Ovary (tissue), 9 donors: ENCODE results near the gene SELENOF. TPM values are rescaled to one million over a fixed set of nuclear protein-coding genes. Genes with fewer than 3 reads are reported as not detected.

ENCODE experiments used
- DNase-seq, 5 donors: peaks; one replicate each; pipeline ENCODE4 v3.0.0-alpha.2; 2019 to 2020
- H3K27ac ChIP-seq, 2 donors: fragments of 200-600 bp; one replicate each; pipeline versions ENCODE4 v1.5.1 to v1.8.0; 2019 to 2022
- H3K27me3 ChIP-seq: fragments of 200-600 bp; one replicate; pipeline ENCODE4 v1.8.0; 2022
- H3K36me3 ChIP-seq: fragments of 200-600 bp; sonication (generic); one replicate; pipeline ENCODE4 v1.5.1; 2019
- H3K4me1 ChIP-seq: one replicate; pipeline ENCODE4 v1.8.1; 2013; ENCODE audit warnings: mild to moderate bottlenecking, moderate library complexity; ENCODE audit not compliant: insufficient read depth
- H3K4me3 ChIP-seq: fragments of 200-600 bp; sonication (generic); one replicate; pipeline ENCODE4 v1.5.1; 2017
- H3K9me3 ChIP-seq, 2 donors: fragments of 200-600 bp in 1 of 2; sonication (generic) in 1 of 2; one replicate each; pipeline versions ENCODE4 v1.5.1 to v1.8.1; 2013 to 2019; ENCODE audit warnings: mild to moderate bottlenecking in 1 of 2, moderate library complexity in 1 of 2
- EP300 ChIP-seq: sonication (generic); formaldehyde crosslinking; IDR thresholded peaks from one replicate; pipeline ENCODE4 v1.6.1; 2017; ENCODE audit warnings: antibody characterized with exemption
- POLR2A ChIP-seq: fragments of 450-650 bp; IDR thresholded peaks from one replicate; pipeline ENCODE4 v1.6.1; 2017; ENCODE audit warnings: antibody characterized with exemption, mild to moderate bottlenecking, moderate library complexity
- WGBS, 3 donors: extraction: QIAGEN DNeasy Blood & Tissue Kit in 1 of 3; methylation state at CpG; one replicate each; pipeline versions ENCODE4 v1.1.5 to v1.1.7; 2013 to 2017; 5-methylcytosine and 5-hydroxymethylcytosine counted together
- intact Hi-C, 4 donors: fragments of 100-400 bp; cut with DNase I; formaldehyde crosslinking; loops; one replicate each; pipeline versions ENCODE4 v1.11.0 to v1.15.1; 2022 to 2023
- polyA plus RNA-seq, 2 donors: library from polyadenylated mRNA; stranded (reverse); fragments of 200-250 nt in 1 of 2; fragments of 350-450 nt in 1 of 2; fragmentation: Illumina TruSeq in 1 of 2; extraction: RNeasy Lipid Tissue Mini Kit (QIAGEN cat#74804) in 1 of 2; gene quantifications; one replicate each; pipeline ENCODE4 v1.2.3, GENCODE V29; 2013 to 2014
- total RNA-seq, 7 donors: library from RNA; depleted of rRNA in 2 of 7; stranded (reverse); fragments of >200 nt in 2 of 7; fragmentation: NEBNext Ultra II Directional in 3 of 7; extraction: Animal tissue kit (Norgen Biotek cat#: 25700) in 3 of 7; gene quantifications; one replicate each; pipeline versions ENCODE4 v1.1.0 to v1.2.4, GENCODE V29; 2016 to 2023
- TF ChIP-seq, protein P1 (sequence below), 3 donors: fragments of 450-650 bp in 2 of 3; fragments of 200-600 bp in 1 of 3; IDR thresholded peaks; one replicate each; pipeline versions ENCODE4 v1.5.1 to v1.8.0; 2016 to 2022; ENCODE audit warnings: antibody characterized with exemption in 3 of 3, mild to moderate bottlenecking in 1 of 3
- donor health status: DM: no; HTN: no; CAD: no; lungs with moderate emphysema.
- donor health status: DM: no; HTN: no; CAD: no.
- donor health status: Bipolar disorder and iron deficiency.
- donor health status: DM: yes; HTN: yes; CAD: no.
- donor health status: DM: no; HTN: no; CAD: no.
- donor health status: DM: yes; HTN: yes; CAD: no.

Gene SELENOF
- total and polyA plus RNA-seq, 9 donors, result 122 to 294 (median 167) TPM

DNA sequence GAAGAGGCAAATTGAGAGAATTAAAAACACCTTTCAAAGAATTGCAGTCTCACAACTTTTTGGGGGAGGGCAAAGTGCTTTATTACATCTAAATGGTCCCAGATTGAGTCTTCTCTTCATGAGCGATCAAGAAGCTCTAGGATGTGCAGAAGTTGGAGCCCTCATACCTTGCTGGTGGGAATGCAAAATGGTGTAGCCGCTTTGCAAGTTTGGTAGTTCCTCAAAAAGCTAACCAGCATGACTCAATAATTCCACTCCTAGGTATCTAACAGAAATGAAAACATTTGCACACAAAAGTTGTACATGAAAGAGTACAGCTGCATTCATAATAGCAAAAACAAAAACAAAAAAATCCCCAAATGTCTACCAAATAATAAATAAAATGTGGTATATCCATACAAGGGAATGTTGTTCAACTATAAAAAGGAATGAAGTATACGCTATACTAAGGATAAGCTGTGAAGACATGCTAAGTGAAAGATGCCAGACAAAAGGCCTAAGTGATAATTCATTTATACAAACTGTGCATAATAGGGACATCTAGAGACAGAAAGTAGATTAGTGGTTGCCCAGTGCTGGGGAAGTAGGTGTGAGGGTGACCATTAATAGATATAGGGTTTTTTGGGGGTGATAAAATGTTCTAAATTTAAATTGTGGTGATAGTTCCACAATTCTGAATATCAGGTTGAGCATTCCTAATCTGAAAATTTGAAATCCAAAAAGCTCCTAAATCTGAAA, 55.2 kb downstream of the SELENOF start:
- no peak for DNase-seq
- H3K4me3 ChIP-seq, result no peak overlapping the region
- WGBS, 3 donors, result 96 to 98% (median 97%) methylated on average over 3 of the region's 3 CpGs
- intact Hi-C loops, result no loop called here
- TF ChIP-seq EP300 (no peak), POLR2A (no peak)
- TF ChIP-seq, protein P1, sequence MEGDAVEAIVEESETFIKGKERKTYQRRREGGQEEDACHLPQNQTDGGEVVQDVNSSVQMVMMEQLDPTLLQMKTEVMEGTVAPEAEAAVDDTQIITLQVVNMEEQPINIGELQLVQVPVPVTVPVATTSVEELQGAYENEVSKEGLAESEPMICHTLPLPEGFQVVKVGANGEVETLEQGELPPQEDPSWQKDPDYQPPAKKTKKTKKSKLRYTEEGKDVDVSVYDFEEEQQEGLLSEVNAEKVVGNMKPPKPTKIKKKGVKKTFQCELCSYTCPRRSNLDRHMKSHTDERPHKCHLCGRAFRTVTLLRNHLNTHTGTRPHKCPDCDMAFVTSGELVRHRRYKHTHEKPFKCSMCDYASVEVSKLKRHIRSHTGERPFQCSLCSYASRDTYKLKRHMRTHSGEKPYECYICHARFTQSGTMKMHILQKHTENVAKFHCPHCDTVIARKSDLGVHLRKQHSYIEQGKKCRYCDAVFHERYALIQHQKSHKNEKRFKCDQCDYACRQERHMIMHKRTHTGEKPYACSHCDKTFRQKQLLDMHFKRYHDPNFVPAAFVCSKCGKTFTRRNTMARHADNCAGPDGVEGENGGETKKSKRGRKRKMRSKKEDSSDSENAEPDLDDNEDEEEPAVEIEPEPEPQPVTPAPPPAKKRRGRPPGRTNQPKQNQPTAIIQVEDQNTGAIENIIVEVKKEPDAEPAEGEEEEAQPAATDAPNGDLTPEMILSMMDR (IDR thresholded peaks at IDR 0.05), result no peak
- H3K9me3 ChIP-seq, result no peaks in the 10 kb centered on the region
- H3K36me3 ChIP-seq, result no peaks in the 10 kb centered on the region
- no peaks in the 10 kb centered on the region for H3K4me1 ChIP-seq
- H3K27me3 ChIP-seq, result no peaks in the 10 kb centered on the region
- H3K27ac ChIP-seq, result no peak overlapping the region

DNA sequence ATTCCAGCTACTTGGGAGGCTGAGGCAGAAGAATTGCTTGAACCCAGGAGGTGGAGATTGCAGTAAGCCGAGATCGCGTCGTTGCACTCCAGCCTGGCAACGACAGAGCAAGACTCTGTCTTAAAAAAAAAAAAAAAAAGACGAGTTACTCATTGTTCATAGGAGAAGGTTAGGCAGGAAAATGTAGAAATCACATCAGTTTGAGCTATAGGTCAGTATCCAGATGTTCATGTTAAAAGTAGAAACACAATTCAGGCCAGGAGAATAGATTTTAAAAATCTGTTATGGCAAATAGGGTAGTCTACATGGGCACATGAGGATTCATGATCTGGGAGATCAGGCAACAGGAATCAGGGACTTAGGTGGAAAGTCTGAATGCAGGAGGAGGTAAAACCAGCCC, 57.7 kb downstream of the SELENOF start:
- intact Hi-C loops, result no loop called here
- no peak for DNase-seq
- H3K9me3 ChIP-seq, result no peaks in the 10 kb centered on the region
- no peaks in the 10 kb centered on the region for H3K36me3 ChIP-seq
- no peak overlapping the region for H3K27ac ChIP-seq
- no peaks in the 10 kb centered on the region for H3K27me3 ChIP-seq
- H3K4me3 ChIP-seq, result no peak overlapping the region
- TF ChIP-seq, protein P1 (IDR thresholded peaks at IDR 0.05), result no peak
- TF ChIP-seq POLR2A (no peak), EP300 (no peak)
- 88 to 92% (median 91%) methylated on average over 6 of the region's 6 CpGs for WGBS, 3 donors
- H3K4me1 ChIP-seq, result no peaks in the 10 kb centered on the region

- no peak overlapping the region for H3K4me3 ChIP-seq
- no peaks in the 10 kb centered on the region for H3K9me3 ChIP-seq
- H3K27me3 ChIP-seq, result no peaks in the 10 kb centered on the region
- H3K36me3 ChIP-seq, result no peaks in the 10 kb centered on the region
- TF ChIP-seq EP300 (no peak), POLR2A (no peak)
- TF ChIP-seq, protein P1 (IDR thresholded peaks at IDR 0.05), result no peak
- intact Hi-C loops, result no loop called here
- no peak for DNase-seq
- H3K27ac ChIP-seq, result no peak overlapping the region
- 96 to 98% (median 96%) methylated on average over 3 of the region's 3 CpGs for WGBS, 3 donors
- no peaks in the 10 kb centered on the region for H3K4me1 ChIP-seq
These were observed 59.6 kb downstream of the SELENOF start for GRCh38 chr1:86854352-86854751.

DNA sequence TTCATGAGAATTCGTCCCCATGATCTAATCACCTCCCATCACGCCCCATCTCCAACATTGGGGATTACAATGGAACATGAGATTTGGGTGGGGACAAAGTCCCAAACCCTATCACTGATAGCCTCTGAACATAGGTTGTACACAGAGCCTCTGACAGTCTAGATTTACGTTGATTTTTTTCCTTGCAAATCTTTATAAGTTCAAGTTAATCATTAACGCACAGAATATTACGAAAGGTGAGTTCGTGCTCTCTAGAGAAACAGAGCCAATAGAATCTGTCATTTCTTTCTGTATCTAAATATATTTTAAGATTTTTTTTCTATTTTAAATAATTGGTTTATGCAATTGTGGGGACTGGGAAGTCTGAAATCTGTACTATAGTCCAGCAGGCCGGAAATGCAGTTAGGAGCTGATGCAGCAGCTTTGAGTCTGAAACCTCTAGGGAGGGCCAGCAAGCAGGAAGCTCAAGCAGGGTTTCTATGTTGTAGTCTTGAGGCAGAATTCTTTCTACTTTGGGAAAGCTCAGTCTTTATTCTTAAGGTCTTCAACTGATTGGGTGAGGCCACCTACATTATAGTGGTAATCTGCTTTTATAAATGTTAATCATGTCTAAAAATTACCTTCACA, 61.0 kb downstream of the SELENOF start:
- no peak for DNase-seq
- TF ChIP-seq POLR2A, result no peak
- TF ChIP-seq EP300, result no peak
- TF ChIP-seq, protein P1 (IDR thresholded peaks at IDR 0.05), result no peak
- no peaks in the 10 kb centered on the region for H3K9me3 ChIP-seq
- intact Hi-C loops, result no loop called here
- 91 to 94% (median 93%) methylated on average over 7 of the region's 7 CpGs for WGBS, 3 donors
- H3K36me3 ChIP-seq, result no peaks in the 10 kb centered on the region
- no peak overlapping the region for H3K4me3 ChIP-seq
- H3K4me1 ChIP-seq, result no peaks in the 10 kb centered on the region
- no peak overlapping the region for H3K27ac ChIP-seq
- H3K27me3 ChIP-seq, result no peaks in the 10 kb centered on the region
